Panc1 (cell line): ENCODE data around the gene BRI3BP. TPM values are rescaled to one million over a fixed set of nuclear protein-coding genes. Genes with fewer than 3 reads are reported as not detected.

ENCODE experiments used
- ATAC-seq: fragments of 200-7000 bp; cut with Tn5 transposase; 2 replicates; pipeline ENCODE4 v1.9.1; 2020; ENCODE audit warnings: mild to moderate bottlenecking, moderate library complexity
- BruUV-seq: library from RNA; stranded (reverse); fragments of 400-500 nt; replicated peaks from 2 replicates; lab custom pipeline; 2021; lab: Mats Ljungman, UMichigan
- CTCF ChIA-PET: fragments of 300-600 bp; sonication (Branson Sonifier 250); formaldehyde crosslinking; loops from one replicate; lab custom pipeline; 2022; ENCODE audit warnings: antibody characterized with exemption; lab: Charles Lee
- POLR2A ChIA-PET: fragments of 300-600 bp; sonication (Branson Sonifier 250); formaldehyde crosslinking; loops from one replicate; lab custom pipeline; 2022; ENCODE audit warnings: antibody characterized with exemption; lab: Charles Lee
- DNase-seq: peaks from one replicate; pipeline ENCODE4 v3.0.0-alpha.2; 2010; ENCODE audit warnings: low read depth, low spot score
- H3K27ac ChIP-seq: 2 replicates; pipeline ENCODE4 v1.5.1; 2011; ENCODE audit warnings: mild to moderate bottlenecking, low read length, inconsistent platforms
- H3K27me3 ChIP-seq: fragments of 200-500 bp; sonication (Bioruptor generic); 2 replicates; pipeline ENCODE4 v1.6.0; 2014; ENCODE audit warnings: low read length, inconsistent platforms; ENCODE audit not compliant: control insufficient read depth, insufficient read depth
- H3K36me3 ChIP-seq: fragments of 200-500 bp; sonication (Bioruptor generic); 2 replicates; pipeline ENCODE4 v1.5.1; 2014; ENCODE audit warnings: inconsistent platforms, mild to moderate bottlenecking, low read length, moderate library complexity; ENCODE audit not compliant: control insufficient read depth, insufficient read depth
- H3K4me1 ChIP-seq: 2 replicates; pipeline ENCODE4 v1.5.1; 2011; ENCODE audit warnings: inconsistent platforms, mild to moderate bottlenecking, low read length, moderate library complexity; ENCODE audit not compliant: control insufficient read depth, insufficient read depth
- H3K4me3 ChIP-seq, 2 experiments: 2 replicates each; pipeline ENCODE4 v1.5.1; 2011 to 2012; ENCODE audit warnings: low read depth in 2 of 2, low read length in 2 of 2, mild to moderate bottlenecking in 2 of 2, inconsistent platforms in 1 of 2, moderate library complexity in 1 of 2
- H3K9me3 ChIP-seq: fragments of 200-500 bp; sonication (Bioruptor generic); 2 replicates; pipeline ENCODE4 v1.5.1; 2014; ENCODE audit warnings: low read depth, mild to moderate bottlenecking, inconsistent platforms, low read length, moderate library complexity; ENCODE audit not compliant: control insufficient read depth, insufficient read depth
- CTCF ChIP-seq: fragments of 450-650 bp; IDR thresholded peaks from 2 replicates; pipeline ENCODE4 v1.5.1; 2017; ENCODE audit warnings: mild to moderate bottlenecking
- POLR2AphosphoS5 ChIP-seq: IDR thresholded peaks from 2 replicates; pipeline ENCODE4 v1.6.1; 2012; ENCODE audit warnings: mild to moderate bottlenecking, low read depth, low read length, moderate library complexity
- REST ChIP-seq, 2 experiments: IDR thresholded peaks; 2 replicates each; pipeline ENCODE4 v1.6.1; 2011 to 2012; ENCODE audit warnings: low read depth in 2 of 2, control low read depth in 1 of 2, low read length in 1 of 2, mild to moderate bottlenecking in 1 of 2, moderate library complexity in 1 of 2; ENCODE audit not compliant: insufficient read depth in 1 of 2
- SIN3A ChIP-seq: IDR thresholded peaks from 2 replicates; pipeline ENCODE4 v1.6.1; 2012; ENCODE audit warnings: low read depth, mild to moderate bottlenecking, low read length, moderate library complexity, borderline replicate concordance; ENCODE audit not compliant: insufficient read depth
- TCF7L2 ChIP-seq: IDR thresholded peaks from 2 replicates; pipeline ENCODE4 v1.6.1; 2011; ENCODE audit warnings: mild to moderate bottlenecking, low read depth, low read length, inconsistent platforms
- in situ Hi-C: cut with HindIII; loops from 2 replicates; pipeline ENCODE4 v1.10.0; 2016; ENCODE audit warnings: low sequenced_read_pairs, low pct_unique_long_range_greater_than_20kb
- intact Hi-C: fragments of 100-400 bp; cut with micrococcal nuclease; formaldehyde crosslinking; loops from one replicate; pipeline ENCODE4 v1.10.0; 2022; ENCODE audit not compliant: unreplicated experiment
- total RNA-seq: library from RNA; stranded (reverse); gene quantifications from one replicate; pipeline ENCODE4 v1.2.1, GENCODE V29; 2021; ENCODE audit not compliant: unreplicated experiment

BRI3BP gene
- total RNA-seq, 1 experiment from 2014 or later = 35.1 TPM

- no TSS peak for BruUV-seq
- intact Hi-C loops = no loop called here
- ATAC-seq (no peak), DNase-seq (no peak)
- H3K27me3 ChIP-seq = no peaks in the 10 kb centered on the region
- no peaks in the 10 kb centered on the region for H3K36me3 ChIP-seq
- TF ChIP-seq REST (IDR thresholded peaks at IDR 0.05; ENCODE audit: insufficient read depth in 1 of 2, low read depth in 2 of 2, low read length in 1 of 2) (no peak), CTCF (no peak), TCF7L2 (no peak), POLR2AphosphoS5 (no peak), SIN3A (no peak)
- in situ Hi-C loops = no loop called here
- CTCF ChIA-PET = no interaction called here
- H3K4me3 ChIP-seq = peak overlapping the region; percentile 56 to 81
- POLR2A ChIA-PET = interaction anchor here (0.6 kb wide), 1 partner anchor 17 kb away, joined by 4 read pairs; no protein-coding TSS in a partner anchor
- no peaks in the 10 kb centered on the region for H3K9me3 ChIP-seq
- peaks cover 3% of the 10 kb centered on the region; the same call in 1 of the 2 replicates for H3K4me1 ChIP-seq
- H3K27ac ChIP-seq = peak overlapping the region; percentile 77
Observed at GRCh38 chr12:125050446-125050845, 57.0 kb downstream of the BRI3BP start.

GRCh38 chr12:125050868-125051267 is 57.4 kb downstream of the BRI3BP start:
- no peaks in the 10 kb centered on the region for H3K36me3 ChIP-seq
- in situ Hi-C loops = no loop called here
- CTCF ChIA-PET = no interaction called here

More at GRCh38 chr12:125050868-125051267, 57.4 kb downstream of the BRI3BP start:
- peak overlapping the region; percentile 31 for H3K27ac ChIP-seq
- H3K27me3 ChIP-seq = no peaks in the 10 kb centered on the region
- no peak for DNase-seq
- no peak for TF ChIP-seq REST (IDR thresholded peaks at IDR 0.05; ENCODE audit: insufficient read depth in 1 of 2, low read depth in 2 of 2, low read length in 1 of 2)
- TF ChIP-seq SIN3A = no peak
- TF ChIP-seq TCF7L2 = no peak
- no peak for TF ChIP-seq CTCF
- TF ChIP-seq POLR2AphosphoS5 = no peak
- ATAC-seq = no peak
- H3K4me1 ChIP-seq = peaks cover 3% of the 10 kb centered on the region; the same call in 1 of the 2 replicates
- POLR2A ChIA-PET = interaction anchor here (0.6 kb wide), 1 partner anchor 17 kb away, joined by 4 read pairs; no protein-coding TSS in a partner anchor
- H3K9me3 ChIP-seq = no peaks in the 10 kb centered on the region
- no TSS peak for BruUV-seq
- intact Hi-C loops = no loop called here
- no peak overlapping the region for H3K4me3 ChIP-seq
